GM21367 (cell line): ENCODE data around the gene SNX33.
"Not testable (repeated sequence)": the region's sequence is repeated elsewhere in the genome, so short reads cannot be mapped to it uniquely, and the experiment has no call there.

Experiments used
- ATAC-seq: cut with Tn5 transposase; IDR thresholded peaks from one replicate; pipeline ENCODE4 v1.9.1; 2021; ENCODE audit not compliant: unreplicated experiment

SNX33 gene

GRCh38 chr15:75661756-75662140 lies 14.0 kb downstream of the SNX33 start:
- ATAC-seq: no peak

- no peak for ATAC-seq
Measured at GRCh38 chr15:75662823-75663519, 15.3 kb downstream of the SNX33 start.

DNA sequence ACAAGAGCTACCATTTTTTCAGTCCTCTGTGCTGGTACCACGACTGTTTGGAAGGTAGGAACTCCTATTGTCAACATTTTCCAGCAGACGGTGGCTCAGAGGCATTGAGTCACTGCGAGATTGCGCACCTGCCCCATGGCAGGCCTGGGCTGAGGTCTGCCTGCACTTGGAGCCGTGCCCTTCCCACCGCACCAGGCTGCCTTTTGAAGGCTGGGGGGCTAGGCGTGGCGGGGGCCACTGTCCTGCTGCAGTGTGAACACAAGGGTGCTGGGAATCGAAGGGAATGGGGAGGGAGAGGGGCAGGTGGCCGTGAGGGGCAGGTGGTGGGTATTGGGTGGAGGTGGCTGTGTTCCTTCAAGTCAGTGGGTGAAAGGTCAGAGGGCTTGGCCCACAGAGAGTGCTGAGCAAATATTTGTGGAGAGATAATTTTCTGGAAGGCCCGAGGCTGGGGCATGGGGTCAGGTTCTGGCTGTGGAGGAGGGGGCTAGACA lies 16.3 kb downstream of the SNX33 start:
- no peak for ATAC-seq

DNA sequence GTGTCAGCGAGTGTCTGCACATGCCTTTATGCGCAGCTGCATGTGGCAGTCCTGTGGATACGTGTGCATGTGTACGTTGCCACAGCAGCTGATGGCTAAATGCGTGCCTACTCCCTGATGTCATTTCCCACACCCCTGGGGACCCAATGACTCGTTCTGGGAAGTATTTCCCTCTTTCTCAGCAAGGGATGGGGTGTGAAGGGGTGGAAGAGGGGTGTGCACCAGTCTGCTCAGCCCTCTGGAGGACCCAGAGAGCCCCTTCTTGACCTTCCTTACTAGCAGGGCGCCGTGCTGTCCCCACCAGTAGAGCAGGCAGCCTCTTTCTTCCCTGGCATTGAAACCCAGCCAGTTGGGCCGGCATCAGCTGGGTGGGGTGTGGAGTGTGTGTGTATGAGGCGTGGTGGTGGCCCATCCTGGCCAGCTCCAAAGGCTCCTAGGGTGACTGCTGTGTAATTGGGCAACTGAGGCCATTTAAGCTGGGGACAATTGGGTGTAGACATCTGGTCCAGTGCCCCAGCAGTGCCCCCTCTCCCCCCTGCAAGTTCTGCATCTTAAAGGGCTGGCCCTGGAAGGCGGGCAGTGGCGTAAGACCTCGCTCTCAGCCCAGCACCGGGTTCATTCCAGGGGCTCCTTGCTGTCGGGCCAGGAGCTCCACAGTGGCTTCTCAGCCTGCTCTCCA lies 19.2 kb downstream of the SNX33 start:
- ATAC-seq: no peak

GRCh38 chr15:75669191-75669878 lies 21.6 kb downstream of the SNX33 start:
- ATAC-seq: no peak

DNA sequence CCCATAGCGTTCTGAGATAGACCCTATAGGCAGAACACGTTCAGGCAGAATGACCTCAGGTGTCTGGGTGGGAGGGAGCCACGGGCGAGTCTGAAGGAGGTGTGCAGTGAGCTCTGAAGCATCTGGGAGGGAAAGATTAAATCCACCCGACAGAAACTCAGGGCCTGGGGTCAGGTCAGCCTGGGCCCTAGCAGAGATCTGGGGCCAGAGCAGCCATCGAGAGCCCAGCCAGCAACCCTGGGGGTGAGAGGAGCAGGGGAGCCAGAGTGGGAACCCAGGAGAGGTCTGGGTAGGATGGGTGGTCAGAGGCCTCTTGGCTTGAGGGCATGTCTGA lies 22.1 kb downstream of the SNX33 start:
- ATAC-seq: no peak

DNA sequence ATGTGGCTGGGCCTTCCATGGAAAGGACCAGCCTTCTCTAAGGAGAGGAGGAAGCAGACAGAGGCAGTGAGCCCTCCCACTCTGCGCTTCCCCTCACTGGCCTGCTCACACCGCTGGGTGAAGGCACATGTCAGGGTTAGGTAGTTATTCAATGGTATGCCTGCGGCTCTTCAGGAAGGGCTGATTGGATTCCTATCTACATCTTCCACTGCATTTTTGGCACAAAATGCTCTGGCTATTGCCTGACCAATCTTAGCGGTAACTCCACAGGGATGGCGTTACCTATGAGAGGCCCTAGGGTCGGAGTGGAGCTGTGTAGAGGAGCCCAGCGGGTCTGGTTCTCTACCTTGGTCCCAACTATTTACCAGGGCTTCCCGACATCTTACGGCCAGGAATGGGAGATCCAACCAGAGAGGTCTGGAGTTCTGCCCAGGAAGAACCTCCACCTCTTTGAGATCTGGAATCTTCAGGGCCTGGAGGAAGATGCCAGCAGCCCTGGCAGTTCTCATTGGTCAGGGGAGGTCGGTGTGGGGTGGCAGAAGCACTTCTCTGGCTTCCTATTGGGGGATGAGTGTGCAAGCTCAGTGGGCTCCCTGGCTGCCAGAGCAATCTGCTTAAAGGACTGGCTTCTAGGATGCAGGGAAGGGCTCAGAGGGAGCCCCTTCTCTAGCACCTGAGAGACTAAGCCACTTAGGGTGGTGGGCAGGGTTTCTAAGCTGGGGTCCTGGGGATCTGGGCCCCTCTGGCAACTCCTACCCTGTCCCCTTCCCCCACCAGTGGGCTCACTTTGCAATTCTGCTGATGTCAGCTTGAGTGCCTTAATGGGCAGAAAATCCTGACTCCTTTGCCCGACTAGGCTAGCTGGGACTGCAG lies 24.3 kb downstream of the SNX33 start:
- ATAC-seq: no peak

DNA sequence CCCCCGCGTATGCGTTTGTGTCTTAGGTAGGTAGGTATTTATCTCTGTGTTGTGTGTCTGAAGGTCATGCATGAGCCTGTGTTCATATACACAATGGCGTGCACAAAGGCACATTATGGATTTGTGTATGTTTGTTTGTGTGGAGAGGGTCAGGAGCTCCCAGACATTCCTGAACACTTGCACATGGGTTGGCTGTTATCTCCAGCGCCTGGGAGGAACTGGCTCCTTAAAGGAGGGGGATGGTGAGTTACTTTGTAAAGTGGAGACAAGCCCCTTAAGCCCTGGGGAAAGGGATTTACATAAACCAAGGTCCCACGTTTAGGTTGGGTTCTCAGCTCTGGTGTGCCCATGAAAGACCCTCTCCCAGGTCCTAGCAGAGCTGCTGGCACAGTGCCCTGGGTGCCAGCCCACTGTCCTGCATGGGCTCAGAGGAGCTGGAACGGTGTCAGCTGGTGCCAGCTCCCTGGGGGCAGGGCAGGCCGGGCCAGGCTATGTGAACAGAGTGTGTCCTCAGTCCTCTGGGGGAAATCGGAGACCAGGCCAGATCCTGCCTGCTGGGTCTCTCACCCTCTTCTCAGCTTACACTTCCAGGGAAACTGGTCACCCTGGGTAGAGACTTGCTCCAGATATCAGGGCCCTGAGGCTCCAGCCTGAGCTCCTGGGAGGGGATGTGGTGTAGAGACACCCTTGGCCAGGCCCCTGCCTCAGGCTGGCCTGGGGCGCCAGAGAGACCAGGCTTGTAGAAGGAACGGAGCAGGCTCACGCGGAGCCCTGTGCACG lies 25.1 kb downstream of the SNX33 start:
- ATAC-seq: no peak

GRCh38 chr15:75673426-75674235 lies 25.9 kb downstream of the SNX33 start:
- ATAC-seq: no peak

DNA sequence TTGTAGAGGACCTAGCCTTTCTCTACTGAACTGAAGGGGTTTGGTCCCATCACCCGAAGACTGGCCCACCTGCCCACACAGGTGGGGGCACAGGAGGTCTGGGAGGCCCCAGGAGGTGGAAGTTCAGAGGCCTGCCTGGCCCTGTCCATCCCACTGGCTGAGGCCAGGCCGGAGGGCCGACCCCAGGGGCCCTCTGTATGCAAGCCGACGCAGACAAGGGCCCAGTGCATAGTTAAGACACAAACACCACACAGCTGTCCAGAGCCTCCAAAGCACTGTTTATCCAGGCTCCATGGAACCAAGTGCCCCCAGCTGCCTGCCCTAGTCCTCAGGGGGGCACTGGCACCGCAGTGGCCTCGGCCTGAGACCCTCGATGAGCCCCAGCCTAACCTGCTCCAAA lies 26.7 kb downstream of the SNX33 start:
- ATAC-seq: no peak

GRCh38 chr15:75675579-75676404 lies 28.1 kb downstream of the SNX33 start:
- ATAC-seq: no peak

DNA sequence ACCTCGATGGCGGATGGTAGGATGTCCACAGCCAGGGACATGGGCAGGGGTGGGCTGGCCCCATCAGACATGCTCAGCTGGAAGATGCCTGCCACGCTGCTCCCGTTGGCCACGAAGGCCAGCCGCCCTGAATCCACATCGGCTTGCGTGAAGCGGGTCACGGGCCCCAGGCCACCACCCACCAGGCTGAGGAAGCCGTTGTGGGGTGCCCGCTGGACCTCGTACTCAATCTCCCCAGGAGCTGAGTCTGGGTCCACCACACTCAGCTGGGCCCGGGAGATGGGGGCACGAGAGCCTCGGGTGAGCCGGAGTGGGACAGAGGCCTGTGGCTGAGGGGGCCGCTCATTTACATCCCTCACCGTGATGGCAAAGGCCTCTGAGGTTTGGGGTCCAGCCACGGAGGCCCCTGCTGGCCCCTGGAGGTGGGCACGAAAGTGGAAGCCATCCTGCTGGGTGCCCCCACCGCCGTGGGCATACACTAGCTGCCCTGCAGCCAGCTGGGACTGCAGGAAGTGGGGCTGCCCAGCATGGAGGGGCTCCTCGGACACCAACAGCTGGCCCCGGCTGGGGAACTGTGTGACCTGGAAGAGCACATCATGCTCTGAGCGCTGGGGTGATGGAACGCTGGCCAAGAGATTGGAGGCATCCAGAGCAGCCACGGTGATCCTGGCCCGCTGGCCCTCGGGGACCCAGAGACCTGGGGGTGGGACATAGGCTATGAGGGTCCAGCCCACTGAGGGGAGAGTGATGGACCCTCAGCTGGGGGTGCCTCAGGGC lies 29.2 kb downstream of the SNX33 start:
- ATAC-seq: no peak

- ATAC-seq: no peak
Measured at GRCh38 chr15:75677465-75678323, 30.0 kb downstream of the SNX33 start.

DNA sequence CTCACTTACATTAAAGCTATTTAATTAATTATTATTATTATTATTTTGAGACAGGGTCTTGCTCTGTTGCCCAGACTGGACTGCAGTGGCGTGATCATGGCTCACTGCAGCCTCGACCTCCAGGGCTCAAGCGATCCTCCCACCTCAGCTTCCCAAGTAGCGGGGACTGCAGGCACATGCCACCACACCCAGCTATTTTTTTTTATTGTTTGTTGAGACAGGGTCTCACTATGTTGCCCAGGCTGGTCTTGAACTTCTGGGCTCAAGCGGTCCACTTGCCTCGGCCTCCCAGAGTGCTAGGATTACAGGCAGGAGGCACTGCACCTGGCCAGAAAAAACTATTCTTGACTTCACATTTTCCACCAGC lies 30.6 kb downstream of the SNX33 start:
- ATAC-seq: not testable (repeated sequence)

- ATAC-seq: no peak
Measured at GRCh38 chr15:75680007-75680789, 32.5 kb downstream of the SNX33 start.
